ENCODE results near the gene ENC1. TPM values are rescaled to one million over a fixed set of nuclear protein-coding genes. Genes with fewer than 3 reads are reported as not detected.

ENC1 gene
- total RNA-seq, 4 donors from 2014 or later: 2.8 to 20.4 (median 6.9) TPM

- no peak for TF ChIP-seq CTCF (IDR thresholded peaks at IDR 0.05; ENCODE audit: low read depth)
Measured at GRCh38 chr5:74578356-74579044, 62.0 kb downstream of the ENC1 start.

Other genes with a start within 250 kb of the ENC1 start
- 100 to 1,000 TPM in 3 of 4 donors, 10 to 100 TPM in 1; 89.3 to 462 (median 184) TPM for gene HEXB, start 44.5 kb upstream of the ENC1 start, total RNA-seq
- gene GFM2, start 126.4 kb upstream of the ENC1 start, total RNA-seq: 10 to 100 TPM; 17.7 to 22.9 (median 20.3) TPM
- 100 to 1,000 TPM in 3 of 4 donors, 10 to 100 TPM in 1; 94.2 to 114 (median 110) TPM for gene NSA2, start 126.5 kb upstream of the ENC1 start, total RNA-seq
- gene FAM169A, start 225.7 kb upstream of the ENC1 start, total RNA-seq: 1 to 10 TPM in 1 of 4 donors, under 1 TPM in 2, not detected in 1; 0.17 to 2.3 (median 0.33) TPM